ENCODE data around the gene PCGF3.

DNA sequence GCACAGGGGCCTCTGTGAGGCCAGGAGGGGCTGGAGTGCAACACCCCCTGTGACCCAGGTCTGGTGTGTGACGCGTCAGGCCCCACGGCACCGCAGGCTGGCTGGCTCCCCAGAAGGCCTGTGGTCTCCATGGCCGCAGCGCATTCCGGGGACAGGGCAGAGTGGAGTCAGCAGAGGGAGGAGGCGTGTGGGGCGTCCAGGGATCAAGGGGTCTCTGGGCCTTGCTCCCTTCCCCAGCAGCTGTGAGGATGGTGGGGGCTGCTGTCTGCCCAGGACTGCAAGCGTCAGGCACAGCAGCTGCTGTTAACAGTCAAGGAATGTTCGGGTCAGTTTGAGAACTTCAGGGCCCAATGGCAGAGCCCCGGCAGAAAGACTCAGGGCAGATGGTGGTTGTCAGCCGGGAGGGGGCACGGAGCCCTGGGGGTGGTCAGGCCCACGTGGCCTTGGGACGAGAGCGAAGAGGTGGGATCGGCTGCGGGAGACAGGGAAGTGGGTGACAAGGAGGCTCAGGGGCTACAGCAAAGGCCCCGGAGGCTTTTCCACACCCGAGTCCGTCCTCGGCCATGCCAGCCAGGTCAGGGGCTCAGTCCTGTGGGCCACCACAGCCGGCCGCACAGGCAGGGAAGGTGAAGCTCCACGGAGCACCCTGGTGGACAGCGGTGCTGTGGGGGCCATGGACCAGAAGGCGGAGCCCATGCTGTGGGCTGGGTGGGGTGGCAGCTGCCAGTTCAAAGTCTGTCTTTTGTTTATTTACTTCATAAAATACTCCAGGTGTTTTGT is 18.3 kb downstream of the PCGF3 start:
- TF ChIP-seq, protein P1, sequence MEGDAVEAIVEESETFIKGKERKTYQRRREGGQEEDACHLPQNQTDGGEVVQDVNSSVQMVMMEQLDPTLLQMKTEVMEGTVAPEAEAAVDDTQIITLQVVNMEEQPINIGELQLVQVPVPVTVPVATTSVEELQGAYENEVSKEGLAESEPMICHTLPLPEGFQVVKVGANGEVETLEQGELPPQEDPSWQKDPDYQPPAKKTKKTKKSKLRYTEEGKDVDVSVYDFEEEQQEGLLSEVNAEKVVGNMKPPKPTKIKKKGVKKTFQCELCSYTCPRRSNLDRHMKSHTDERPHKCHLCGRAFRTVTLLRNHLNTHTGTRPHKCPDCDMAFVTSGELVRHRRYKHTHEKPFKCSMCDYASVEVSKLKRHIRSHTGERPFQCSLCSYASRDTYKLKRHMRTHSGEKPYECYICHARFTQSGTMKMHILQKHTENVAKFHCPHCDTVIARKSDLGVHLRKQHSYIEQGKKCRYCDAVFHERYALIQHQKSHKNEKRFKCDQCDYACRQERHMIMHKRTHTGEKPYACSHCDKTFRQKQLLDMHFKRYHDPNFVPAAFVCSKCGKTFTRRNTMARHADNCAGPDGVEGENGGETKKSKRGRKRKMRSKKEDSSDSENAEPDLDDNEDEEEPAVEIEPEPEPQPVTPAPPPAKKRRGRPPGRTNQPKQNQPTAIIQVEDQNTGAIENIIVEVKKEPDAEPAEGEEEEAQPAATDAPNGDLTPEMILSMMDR (IDR thresholded peaks at IDR 0.05 in 2 of 3, conservative IDR thresholded peaks at IDR 0.05 in 1 of 3; ENCODE audit: borderline replicate concordance in 1 of 3, insufficient read depth in 1 of 3, low read depth in 2 of 3, low read length in 2 of 3): no peak
- TF ChIP-seq POLR2A (IDR thresholded peaks at IDR 0.05; ENCODE audit: borderline replicate concordance, extremely low read depth, insufficient read depth, insufficient read length): no peak
- TF ChIP-seq CEBPB (IDR thresholded peaks at IDR 0.05; ENCODE audit: low read depth): no peak
- TF ChIP-seq RAD21 (IDR thresholded peaks at IDR 0.05; ENCODE audit: low read depth): no peak
- TF ChIP-seq TCF7L2 (IDR thresholded peaks at IDR 0.05; ENCODE audit: borderline replicate concordance, extremely low read depth, insufficient read depth, insufficient read length): no peak
- no peak for TF ChIP-seq ZFX (IDR thresholded peaks at IDR 0.05)
- TF ChIP-seq EZH2phosphoT487 (IDR thresholded peaks at IDR 0.05; ENCODE audit: borderline replicate concordance): no peak
- no peak for TF ChIP-seq EZH2 (IDR thresholded peaks at IDR 0.05)
- TF ChIP-seq ELF1 (IDR thresholded peaks at IDR 0.05; ENCODE audit: borderline replicate concordance, low read depth): no peak
- TF ChIP-seq, protein P2, sequence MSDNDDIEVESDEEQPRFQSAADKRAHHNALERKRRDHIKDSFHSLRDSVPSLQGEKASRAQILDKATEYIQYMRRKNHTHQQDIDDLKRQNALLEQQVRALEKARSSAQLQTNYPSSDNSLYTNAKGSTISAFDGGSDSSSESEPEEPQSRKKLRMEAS (IDR thresholded peaks at IDR 0.05): no peak
